Measurements from ENCODE around the gene HNF4A.

- TF ChIP-seq CTCF (IDR thresholded peaks at IDR 0.05), result no peak
- TF ChIP-seq POLR2A (IDR thresholded peaks at IDR 0.05), result no peak
- no peak for TF ChIP-seq EP300 (IDR thresholded peaks at IDR 0.05)
Measured at GRCh38 chr20:44356353-44356723, 839 bp downstream of the HNF4A start.

All from sigmoid colon (tissue), 4 donors.